GM12874 (cell line): Measurements from ENCODE around the gene DPP8.

Experiments
- TF ChIP-seq, protein P1 (sequence below): IDR thresholded peaks from 2 replicates; pipeline ENCODE4 v1.5.1; 2011; ENCODE audit warnings: low read depth, mild to moderate bottlenecking, control low read depth, low read length, moderate library complexity; ENCODE audit not compliant: insufficient read depth

DPP8 gene

DNA sequence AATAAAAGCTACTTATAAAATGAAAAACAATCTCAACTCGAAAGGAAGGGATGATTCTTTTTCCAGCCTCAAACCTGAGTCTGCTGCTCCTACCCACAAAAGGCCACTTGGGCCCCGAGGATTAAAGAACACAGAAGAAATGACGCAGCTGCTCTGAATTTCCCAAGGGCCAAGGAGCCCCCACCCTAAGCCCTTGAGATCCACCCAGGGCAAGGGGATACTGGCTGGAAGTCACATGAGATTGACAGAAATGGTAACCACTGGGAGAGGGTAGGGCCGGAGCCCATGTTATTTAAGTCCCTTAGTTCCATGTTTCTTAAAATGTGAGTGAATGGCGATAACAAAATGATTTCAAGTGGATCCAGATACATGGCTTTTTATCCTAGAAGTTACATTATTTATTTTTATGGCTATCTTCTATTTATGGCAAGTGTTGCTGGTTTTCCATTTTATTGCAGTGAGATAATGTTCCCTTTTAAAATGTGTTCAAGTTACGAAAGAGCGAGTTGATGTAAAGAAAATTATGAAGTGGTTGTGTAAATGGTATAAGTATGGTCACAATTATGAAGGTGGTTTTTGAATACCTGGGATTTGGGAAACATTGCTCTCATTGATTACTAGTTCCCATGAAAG is 111.6 kb downstream of the DPP8 start:
- TF ChIP-seq, protein P1, sequence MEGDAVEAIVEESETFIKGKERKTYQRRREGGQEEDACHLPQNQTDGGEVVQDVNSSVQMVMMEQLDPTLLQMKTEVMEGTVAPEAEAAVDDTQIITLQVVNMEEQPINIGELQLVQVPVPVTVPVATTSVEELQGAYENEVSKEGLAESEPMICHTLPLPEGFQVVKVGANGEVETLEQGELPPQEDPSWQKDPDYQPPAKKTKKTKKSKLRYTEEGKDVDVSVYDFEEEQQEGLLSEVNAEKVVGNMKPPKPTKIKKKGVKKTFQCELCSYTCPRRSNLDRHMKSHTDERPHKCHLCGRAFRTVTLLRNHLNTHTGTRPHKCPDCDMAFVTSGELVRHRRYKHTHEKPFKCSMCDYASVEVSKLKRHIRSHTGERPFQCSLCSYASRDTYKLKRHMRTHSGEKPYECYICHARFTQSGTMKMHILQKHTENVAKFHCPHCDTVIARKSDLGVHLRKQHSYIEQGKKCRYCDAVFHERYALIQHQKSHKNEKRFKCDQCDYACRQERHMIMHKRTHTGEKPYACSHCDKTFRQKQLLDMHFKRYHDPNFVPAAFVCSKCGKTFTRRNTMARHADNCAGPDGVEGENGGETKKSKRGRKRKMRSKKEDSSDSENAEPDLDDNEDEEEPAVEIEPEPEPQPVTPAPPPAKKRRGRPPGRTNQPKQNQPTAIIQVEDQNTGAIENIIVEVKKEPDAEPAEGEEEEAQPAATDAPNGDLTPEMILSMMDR, result no peak

DNA sequence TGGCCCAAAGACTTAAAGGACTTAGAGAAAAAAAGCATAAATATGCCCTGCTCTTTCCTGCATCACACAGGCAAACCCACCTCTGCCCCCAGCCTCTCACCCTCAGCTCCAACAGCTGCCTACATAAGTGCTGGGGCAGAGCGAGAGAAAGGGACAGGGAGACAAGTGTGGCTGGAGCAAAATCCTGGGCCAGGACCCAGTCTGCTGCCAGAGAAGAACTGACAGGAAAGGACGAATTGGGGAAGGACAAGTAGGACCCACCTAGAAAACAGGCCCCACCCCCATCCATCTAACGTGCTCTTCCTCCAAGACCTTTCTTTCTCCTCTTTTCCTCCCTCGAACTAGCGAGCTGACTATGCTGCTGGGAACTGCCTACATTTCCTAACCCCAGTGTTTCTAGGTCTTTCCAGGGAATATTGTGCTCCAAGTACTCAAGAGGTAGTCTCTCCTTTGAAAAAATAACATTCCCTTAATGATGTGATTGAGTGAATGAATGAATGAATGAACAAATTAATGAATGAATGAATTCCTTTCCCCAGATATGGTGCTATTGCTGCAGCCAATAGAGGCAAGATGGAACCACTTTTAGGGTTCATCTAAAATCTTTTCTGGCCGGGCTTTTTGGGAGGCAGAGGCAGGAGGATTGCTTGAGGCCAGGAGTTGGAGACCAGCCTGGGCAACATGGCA is 113.2 kb downstream of the DPP8 start:
- TF ChIP-seq, protein P1, result no peak

DNA sequence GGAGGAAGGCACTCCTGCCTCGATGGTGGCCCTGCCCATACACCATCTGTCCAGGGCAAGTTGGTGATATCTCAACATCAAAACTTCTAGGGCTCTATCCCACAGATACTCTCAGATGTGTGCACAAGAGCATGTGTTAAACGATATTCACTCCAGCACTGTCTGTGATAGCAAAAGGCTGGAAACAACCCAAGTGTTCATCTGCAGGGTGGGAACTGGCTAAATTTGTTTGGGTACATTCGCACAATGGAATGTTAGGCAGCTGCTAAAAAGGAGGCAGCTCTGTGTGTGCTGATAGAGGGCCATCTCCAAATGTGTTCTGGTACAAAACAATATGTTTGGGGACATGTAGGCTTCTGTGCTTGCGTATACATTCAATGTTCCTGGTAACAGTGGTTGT is 114.5 kb downstream of the DPP8 start:
- TF ChIP-seq, protein P1, result no peak

DNA sequence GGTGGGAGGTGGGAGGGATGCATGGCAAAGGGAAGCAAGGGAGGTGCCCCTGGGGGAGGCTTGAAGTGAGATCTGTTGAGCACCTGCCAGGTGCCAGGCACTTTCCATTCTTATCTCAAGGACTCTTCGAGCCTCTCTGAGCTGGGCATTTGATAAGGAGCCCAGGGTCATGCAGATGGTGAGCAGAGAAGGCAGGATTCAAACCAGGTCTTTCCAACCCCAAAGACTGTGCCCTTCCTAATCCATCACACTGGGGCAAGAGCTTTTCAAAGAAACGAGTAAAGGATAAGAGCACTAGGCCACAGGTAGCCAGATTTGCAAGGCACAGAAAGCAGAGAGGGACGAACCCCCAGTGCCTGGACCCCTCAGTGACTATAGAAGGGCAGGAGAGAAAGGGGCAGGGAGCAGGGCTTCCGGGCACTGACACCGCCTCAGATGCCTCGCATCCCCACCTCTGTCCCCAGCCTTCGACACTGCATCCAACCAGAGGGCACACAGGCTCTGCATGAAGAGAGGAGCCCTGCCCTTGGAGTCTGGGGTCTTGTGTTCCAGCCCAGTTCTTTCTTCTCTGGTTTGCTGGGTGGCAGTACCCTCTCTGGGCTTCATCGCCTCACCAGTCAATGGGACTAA is 115.8 kb downstream of the DPP8 start:
- TF ChIP-seq, protein P1, result no peak

DNA sequence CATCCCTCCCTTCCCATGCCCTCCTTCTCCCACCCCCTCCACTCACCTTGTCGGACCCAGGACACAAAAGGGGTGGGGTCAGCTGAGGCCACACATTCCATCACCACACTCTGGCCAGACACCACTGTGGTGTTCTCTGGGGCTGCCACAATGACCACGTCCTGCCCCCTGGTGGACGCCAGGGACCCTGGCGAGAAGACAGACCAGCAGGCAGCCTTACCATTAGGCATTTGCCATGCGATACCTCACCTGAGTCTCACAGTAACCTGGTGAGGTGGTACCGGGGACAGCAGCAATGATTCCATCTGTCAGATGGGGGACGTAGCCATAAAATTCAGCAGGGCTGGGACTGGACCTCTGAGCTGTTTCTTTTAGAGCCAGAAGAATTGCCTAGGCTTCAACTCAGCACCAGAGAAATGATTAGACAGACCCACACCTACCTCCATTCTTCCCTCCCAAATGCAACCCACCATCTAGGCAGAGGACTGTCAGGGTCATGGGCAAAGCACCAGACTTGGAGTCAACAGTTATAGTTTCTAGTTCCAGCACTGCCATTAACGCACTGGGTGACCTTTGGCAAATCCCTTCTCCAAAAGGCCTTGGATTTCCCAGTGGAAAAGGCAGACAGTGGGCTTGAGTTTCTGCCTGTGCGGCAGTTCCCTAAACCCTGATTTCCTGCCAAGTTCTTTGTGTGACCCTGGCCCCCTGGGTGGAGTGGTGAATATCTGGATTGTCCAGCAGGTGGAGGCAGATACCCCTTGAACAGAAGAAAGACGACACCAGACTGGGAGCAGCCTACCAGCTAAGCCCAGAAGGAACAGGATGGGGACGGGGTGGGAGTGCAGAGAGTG is 116.5 kb downstream of the DPP8 start:
- TF ChIP-seq, protein P1, result peak; percentile 93

DNA sequence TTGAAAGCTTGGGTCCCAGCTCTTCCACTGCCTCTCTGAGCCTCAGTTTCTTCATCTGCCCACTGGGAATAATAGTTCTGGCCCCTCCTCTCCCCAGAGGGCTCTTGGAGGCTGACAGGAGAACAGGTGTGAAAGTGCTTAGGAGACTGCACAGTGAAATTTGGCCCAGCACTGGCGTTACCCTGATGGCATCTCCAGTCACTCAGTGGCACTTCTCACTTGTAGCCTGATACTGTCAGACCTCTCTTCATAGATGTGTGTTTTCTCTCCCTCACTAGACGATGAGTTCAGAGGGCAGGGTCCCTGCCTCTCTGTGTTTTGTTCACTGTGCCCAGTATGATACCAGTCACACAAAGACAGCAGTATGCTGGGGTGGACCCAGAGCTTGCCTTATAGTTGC is 117.5 kb downstream of the DPP8 start:
- TF ChIP-seq, protein P1, result no peak
